ENCODE results near the gene GDF2.
A peak's percentile ranks its signal among the peaks of the same experiment; 100 is the strongest.

Gene GDF2

DNA sequence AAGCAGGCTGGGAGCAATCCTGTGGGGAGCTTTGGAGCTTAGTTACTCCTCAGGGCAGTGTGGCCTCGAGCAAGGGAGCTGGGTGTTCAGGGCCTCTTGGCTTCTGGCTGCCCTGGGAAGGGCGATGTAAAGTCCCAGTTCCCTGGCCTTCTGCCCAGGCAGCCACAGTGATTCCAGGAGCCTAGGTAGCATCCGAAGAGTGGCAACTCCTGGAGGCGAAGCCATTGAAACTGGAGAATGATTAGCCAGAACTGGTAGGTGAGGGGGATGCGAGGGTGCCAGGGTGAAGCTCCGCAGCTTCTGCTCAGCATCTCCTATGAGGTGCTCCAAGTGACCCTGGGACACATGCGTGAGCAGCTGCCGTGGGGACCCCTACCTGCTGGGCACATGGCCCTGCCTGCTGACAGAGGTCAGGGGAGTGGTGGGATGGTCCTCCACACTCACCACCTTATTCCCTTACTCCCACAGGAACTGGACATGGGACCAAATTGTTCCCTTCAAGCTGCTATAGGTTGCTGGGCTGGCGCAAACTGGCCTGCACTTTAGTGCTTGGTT, 7.8 kb upstream of the GDF2 start:
- no peak for DNase-seq

DNA sequence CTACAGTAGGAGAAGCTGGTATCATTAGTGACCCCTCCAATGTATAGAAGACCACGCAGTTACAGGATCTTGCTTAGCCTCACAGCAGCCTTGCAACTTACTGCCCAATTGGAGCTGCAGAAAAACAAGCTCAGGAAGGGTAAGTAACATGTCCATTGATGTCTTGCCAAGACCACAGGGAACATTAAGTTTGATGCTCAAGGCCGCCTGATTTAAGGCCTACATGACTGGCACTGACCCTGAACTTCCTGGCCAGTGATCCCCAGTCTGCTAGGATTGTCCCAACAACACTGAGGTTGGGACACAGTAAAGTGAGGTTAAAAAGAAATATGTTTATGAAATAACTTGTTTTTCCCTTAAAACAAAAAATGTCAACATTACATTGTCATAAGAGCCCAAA, 6.8 kb upstream of the GDF2 start:
- no peak for DNase-seq

DNA sequence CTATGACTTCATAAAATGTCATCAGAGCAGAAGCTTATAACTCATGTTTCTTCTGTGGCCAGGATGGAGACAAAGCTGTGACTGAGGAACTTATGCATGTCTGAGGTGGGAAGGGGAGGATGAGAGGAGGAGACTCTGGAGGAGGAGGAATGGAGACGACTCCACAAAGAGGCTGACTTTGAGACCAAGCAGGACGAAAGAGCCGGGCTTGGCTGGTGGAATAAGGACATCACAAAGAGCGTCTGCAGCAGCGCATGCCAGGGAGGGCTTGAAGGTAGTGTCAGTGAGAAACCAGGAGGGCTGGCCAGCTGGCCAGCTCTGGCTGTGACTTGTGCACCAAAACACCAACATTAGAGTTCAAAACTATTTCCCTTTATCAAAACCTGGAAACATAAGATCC, 6.1 kb upstream of the GDF2 start:
- DNase-seq, result no peak

DNA sequence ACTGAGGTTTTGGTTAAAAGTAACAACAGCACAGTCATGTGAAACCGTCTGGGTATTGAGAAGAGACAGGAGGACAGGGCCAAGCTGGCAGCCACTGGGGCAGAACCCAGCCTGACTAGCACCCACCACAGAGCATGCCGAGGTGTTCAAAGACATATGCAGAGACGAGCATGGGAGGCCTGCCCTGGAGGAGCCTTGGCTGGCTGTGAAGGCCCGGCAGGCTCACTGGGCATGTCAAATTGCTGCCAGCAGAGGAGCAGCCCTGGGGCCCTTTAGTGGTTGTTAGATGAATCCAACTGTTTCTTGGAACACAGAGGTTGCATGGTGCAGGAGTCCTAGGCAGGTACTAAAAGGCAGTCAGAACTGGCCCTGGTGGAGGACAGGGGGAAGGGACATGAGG, 5.0 kb upstream of the GDF2 start:
- DNase-seq, result no peak

- DNase-seq, result peak; percentile 4
Measured at GRCh38 chr10:47318706-47319105, 3.5 kb upstream of the GDF2 start.

DNA sequence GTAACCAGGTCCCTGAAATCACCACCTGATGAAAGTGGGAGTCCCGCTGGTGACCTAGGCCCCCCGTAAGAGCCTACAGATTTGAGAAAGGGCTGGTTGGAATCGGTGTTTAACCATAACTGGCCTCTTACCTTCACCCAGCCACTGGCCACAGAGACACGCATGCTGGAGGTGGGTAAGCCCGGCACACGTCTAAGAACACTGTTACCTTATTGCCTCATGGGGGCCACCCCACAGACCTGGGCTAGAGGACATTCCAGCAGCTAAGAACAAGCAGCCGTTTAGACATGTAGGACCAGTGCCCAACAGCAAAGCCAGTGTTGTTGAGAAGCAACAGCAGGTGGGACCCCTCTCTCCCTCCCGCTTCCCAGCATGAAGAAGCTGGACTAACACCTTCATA, 2.5 kb upstream of the GDF2 start:
- DNase-seq, result no peak

DNA sequence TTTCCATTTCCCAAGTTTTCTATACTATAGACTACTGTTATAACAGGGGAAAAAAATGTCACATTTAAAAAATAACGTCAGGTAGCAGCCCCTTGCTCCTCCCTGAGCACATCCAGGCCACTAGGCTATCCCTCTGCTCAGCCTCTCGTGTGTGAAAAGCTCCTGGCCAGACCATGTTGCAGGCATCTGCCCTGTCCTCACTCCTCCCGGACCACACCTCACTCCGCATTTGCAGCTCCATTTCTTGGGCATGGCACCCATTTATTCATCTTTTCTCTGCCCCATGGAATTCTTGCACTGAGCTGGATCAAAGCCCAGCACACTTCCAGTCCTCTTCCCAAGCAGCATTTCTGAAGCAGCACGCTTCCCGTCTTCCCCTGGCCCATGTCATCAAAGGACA, 1.4 kb upstream of the GDF2 start:
- no peak for DNase-seq

- no peak for DNase-seq
Measured at GRCh38 chr10:47321521-47322195, 596 bp upstream of the GDF2 start.

DNA sequence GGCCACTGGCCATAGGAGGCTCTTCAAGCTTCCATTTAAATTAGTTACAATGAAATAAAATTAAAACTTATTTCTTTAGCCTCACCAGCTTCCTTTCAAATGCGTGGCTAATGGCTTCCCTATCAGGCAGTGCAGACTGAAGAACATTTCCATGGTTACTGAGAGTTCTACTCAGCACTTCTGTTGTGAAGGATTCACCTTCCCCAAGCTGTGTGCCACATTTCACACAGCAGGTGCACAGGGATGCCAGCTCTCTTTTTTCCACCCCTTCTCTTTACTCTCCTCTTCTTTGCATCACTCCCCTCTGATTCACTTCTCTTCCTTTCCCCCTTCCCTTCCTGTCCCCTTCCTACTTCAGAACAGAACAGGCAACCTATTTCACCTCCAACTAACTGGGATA, 833 bp downstream of the GDF2 start:
- no peak for DNase-seq

DNA sequence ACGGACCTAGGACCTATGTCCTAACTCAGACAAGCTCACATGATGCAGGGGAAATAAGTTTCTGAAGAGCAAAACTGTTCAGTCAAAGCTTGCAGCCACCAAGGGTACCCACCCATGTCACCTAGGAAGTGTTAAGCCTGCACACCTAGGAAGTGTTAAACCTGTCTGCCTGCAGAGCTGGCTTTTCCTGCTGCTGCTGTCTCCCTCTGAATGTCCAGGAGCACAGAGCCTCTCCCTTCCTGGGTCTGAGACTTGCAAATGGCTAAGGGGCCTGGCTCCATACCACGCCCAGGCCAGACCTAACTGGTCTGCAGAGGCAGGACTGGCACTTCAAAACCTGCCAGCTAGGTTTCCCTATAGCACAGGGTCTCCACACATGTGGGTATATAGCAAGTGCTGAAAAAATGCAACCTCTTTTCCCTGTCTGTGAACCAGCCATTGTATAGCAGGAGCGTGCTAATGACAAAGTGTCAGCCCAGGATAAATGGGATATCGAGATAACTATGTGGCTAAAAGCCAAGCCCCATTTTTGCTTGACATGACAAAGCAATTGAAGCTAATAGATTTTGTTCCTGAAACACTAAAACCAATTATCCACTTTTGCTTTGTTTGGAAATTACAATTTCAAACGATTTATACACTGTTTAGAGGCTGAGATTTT, 1.5 kb downstream of the GDF2 start:
- DNase-seq, result no peak

- DNase-seq, result no peak
Measured at GRCh38 chr10:47325303-47326291, 3.3 kb downstream of the GDF2 start.

DNA sequence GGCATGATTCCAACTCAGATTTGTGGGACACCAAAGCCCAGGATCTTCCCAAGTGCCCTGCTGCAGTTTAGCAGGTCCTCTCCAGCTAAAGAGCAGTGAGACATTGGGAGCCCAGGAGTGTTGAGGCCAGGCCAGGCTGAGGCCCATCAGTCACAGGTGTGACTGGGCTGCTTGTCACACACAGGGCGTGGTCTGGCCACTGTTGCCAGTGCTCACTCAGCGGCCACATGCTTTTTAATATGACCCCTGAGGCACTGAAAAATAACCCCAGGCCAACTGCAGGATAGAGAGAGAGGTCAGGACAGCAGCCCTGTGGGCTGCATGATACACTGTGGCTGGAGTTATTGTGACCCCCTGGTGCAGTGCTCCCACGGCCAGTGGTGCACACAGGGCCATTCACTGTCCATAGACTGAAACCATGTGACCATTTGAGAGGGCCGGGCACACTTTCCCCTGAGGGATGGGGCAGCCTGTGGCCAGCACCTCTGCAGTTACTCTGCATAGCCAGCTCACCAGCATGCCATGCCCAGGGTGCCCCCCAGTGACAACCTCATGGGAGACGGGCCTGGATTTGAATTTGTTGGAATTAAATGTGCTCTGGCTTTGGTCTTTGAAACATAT, 4.2 kb downstream of the GDF2 start:
- DNase-seq, result no peak

- no peak for DNase-seq
Measured at GRCh38 chr10:47326927-47327330, 4.7 kb downstream of the GDF2 start.

DNA sequence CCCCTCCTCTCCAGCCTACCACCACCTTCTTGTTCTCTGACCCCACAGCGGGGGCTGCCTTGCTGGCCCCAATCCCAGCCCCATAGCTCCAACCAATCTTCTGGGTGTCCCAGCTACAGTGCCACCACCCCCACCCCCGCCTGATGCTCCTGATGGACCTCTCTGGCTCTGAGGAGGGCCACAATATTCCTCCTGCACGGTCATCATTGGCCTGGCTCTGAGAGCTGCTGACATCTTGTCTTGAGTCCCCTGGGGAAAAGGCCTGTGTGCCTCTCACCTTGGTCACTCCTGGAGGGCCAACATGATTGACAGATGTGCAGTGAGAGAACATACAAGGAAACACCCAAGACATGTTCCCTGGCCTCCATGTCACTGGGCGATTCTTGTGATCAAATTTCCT, 7.6 kb downstream of the GDF2 start:
- no peak for DNase-seq

- DNase-seq, result no peak
Measured at GRCh38 chr10:47330366-47330765, 8.1 kb downstream of the GDF2 start.

- DNase-seq, result no peak
Measured at GRCh38 chr10:47330804-47331203, 8.6 kb downstream of the GDF2 start.

GRCh38 chr10:47331491-47331890, 9.2 kb downstream of the GDF2 start:
- DNase-seq, result no peak

DNA sequence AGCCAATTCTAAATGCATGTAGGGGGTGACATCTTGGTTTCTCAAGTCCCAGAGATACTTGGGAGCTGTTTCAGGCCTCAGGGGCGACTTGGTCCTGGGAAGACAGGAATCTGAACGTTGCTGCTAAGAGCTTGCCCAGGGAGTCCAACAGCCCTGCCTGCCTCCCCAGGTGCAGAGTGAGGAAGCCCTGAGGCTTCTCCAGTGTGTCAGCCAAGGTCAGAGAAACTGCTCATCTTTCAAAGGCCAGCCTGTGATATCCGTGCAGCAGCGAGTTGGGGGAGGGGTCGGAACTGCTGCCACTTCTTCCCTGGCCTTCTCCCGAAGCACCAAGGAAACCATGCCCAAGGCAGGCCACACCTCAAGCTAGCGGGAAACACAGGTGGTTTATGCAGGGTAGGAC, 9.7 kb downstream of the GDF2 start:
- no peak for DNase-seq

DNA sequence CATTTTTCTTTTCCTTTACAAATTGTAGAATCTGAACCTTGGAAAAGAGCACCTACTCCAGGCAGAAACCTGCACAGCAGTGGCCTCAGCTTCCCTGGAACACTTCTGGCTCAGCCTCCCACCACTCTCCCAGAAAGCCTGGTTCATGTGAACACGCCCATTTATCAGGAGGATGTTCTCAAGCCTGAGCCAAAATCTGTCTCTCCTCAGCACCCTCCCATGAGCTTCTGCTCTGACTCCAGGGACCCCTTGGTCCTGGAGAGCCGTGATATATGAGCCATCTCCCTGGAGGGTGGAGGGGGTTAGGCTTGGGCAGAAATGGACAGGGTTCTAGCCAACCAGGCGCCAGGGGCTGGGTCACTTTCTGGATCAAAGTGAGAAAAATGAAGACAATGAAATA, 10.1 kb downstream of the GDF2 start:
- no peak for DNase-seq

DNA sequence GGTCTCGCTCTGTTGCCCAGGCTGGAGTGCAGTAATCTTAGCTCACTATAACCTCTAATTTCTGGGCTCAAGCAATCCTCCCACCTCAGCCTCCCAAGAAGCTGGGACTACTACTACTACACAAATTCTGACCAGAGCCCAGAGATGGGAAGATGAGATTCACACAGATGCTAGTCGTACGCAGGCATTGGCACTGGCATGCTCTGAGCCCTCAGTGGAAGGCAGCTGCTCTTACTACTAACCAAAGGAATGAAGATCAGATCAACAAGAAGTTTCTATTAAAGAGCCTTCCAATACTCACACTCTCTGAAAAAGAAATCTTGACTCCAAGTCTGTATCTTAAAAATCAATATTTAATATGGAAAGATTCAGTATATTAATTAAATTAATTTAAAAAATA, 10.7 kb downstream of the GDF2 start:
- no peak for DNase-seq

- DNase-seq, result no peak
Measured at GRCh38 chr10:47333532-47333931, 11.3 kb downstream of the GDF2 start.

DNA sequence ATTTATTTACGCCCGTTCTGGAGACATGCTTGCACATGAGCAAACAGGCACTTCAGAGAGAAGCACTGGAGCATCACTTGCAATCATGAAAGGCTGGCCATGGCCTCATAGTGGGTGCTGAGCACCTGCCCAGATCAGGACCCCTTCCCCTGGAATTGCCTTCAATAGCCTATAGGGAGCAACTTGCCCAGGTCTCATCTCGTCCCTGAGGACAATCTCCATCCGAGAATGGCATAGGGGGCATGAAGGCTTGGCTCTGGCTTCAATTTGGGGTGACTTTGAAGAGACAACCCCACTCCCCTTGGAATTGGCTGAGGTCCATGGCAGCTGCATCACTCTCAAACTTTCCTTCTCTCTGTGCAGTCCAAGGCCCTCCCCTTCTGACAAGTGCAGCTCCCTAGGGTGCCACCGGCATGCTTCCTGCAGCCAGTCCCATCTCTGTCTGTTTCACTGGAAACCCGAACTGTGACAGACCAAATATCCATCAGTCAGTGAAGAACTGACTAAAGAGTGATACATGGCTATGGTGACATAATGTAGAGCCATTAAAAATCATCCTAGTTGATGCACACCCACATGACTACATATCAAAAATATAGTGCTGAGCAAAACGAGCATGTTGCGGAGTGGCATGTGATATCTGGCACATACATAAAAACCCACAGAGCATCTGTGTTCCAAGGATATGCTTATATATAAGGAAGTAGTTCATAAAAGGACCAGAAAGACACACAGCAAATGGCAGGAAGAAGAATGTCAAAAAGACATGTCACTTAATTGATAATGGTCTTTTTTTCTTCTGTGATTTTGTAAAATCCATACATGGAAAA, 12.4 kb downstream of the GDF2 start:
- no peak for DNase-seq

All from EL (cell line).